ENCODE measurements around the gene UROD.

DNA sequence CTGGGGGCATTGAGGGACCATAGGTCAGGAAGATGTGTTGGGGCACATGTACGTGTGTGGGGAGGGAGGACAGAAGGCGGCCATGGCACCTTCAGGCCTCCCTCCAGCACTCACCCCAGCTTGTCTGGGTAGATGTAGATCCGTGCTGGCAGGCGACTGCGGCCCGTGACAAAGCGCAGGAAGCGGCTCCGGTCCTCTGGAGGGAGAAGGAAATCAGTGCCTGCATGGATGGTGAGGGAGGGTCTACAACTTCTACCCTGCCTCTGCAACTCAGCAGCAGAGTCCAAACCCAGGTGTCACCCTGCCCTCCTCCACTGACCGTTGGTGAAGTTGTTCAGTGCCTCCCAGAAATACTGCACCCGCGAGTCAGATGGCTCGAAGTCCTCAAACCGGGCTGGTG is 8.3 kb upstream of the UROD start:
- TF ChIP-seq, protein P1, sequence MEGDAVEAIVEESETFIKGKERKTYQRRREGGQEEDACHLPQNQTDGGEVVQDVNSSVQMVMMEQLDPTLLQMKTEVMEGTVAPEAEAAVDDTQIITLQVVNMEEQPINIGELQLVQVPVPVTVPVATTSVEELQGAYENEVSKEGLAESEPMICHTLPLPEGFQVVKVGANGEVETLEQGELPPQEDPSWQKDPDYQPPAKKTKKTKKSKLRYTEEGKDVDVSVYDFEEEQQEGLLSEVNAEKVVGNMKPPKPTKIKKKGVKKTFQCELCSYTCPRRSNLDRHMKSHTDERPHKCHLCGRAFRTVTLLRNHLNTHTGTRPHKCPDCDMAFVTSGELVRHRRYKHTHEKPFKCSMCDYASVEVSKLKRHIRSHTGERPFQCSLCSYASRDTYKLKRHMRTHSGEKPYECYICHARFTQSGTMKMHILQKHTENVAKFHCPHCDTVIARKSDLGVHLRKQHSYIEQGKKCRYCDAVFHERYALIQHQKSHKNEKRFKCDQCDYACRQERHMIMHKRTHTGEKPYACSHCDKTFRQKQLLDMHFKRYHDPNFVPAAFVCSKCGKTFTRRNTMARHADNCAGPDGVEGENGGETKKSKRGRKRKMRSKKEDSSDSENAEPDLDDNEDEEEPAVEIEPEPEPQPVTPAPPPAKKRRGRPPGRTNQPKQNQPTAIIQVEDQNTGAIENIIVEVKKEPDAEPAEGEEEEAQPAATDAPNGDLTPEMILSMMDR (conservative IDR thresholded peaks at IDR 0.05) = no peak
- no peak for TF ChIP-seq ZFX (IDR thresholded peaks at IDR 0.05)

All from C4-2B (cell line).